ENCODE data around the gene CRAMP1.

Gene CRAMP1

GRCh38 chr16:1721372-1721771, 109.2 kb downstream of the CRAMP1 start:
- no peak for DNase-seq

- no peak for DNase-seq
Observed at GRCh38 chr16:1723450-1724147, 111.4 kb downstream of the CRAMP1 start.

GRCh38 chr16:1724491-1724890, 112.3 kb downstream of the CRAMP1 start:
- no peak for DNase-seq

- no peak for DNase-seq
Observed at GRCh38 chr16:1726661-1727502, 114.7 kb downstream of the CRAMP1 start.

Data from NCI-H526 treated with DMSO at 0.1 percent for 48 hours (cell line).